Measurements from ENCODE around the gene BACE2.

BACE2 gene

DNA sequence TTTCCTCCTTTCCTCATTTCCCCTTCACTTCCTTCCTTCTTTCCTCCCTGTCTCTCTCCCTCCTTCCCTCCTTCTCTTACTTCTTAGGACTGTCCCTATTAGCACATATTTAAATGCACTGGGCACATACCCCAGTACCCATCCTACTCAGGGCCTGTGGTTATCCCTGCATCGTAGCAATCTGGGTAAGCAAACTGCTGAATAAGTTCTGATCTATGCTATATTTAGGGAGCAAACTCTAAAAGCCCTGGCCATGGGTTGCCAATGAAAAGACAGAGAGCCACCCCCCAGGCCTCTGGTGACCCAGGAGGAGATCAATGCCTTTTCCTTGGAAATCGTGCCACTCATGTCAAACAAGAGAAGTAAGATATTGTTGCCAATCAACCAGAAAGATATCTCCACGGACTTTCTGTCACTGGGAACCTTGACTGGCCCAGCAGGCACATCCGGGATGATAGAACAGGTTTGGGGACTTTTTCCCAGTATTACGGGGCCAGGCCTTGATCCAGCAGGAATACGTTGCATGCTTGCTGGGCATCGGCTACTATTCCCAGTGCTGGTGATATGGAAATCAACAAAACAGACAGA lies 154.0 kb downstream of the BACE2 start:
- TF ChIP-seq, protein P1, sequence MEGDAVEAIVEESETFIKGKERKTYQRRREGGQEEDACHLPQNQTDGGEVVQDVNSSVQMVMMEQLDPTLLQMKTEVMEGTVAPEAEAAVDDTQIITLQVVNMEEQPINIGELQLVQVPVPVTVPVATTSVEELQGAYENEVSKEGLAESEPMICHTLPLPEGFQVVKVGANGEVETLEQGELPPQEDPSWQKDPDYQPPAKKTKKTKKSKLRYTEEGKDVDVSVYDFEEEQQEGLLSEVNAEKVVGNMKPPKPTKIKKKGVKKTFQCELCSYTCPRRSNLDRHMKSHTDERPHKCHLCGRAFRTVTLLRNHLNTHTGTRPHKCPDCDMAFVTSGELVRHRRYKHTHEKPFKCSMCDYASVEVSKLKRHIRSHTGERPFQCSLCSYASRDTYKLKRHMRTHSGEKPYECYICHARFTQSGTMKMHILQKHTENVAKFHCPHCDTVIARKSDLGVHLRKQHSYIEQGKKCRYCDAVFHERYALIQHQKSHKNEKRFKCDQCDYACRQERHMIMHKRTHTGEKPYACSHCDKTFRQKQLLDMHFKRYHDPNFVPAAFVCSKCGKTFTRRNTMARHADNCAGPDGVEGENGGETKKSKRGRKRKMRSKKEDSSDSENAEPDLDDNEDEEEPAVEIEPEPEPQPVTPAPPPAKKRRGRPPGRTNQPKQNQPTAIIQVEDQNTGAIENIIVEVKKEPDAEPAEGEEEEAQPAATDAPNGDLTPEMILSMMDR (IDR thresholded peaks at IDR 0.05; ENCODE audit: insufficient read depth, missing control alignments), result no peak
- FAIRE-seq (no peak), DNase-seq (ENCODE audit: insufficient read length, low spot score) (no peak)

DNA sequence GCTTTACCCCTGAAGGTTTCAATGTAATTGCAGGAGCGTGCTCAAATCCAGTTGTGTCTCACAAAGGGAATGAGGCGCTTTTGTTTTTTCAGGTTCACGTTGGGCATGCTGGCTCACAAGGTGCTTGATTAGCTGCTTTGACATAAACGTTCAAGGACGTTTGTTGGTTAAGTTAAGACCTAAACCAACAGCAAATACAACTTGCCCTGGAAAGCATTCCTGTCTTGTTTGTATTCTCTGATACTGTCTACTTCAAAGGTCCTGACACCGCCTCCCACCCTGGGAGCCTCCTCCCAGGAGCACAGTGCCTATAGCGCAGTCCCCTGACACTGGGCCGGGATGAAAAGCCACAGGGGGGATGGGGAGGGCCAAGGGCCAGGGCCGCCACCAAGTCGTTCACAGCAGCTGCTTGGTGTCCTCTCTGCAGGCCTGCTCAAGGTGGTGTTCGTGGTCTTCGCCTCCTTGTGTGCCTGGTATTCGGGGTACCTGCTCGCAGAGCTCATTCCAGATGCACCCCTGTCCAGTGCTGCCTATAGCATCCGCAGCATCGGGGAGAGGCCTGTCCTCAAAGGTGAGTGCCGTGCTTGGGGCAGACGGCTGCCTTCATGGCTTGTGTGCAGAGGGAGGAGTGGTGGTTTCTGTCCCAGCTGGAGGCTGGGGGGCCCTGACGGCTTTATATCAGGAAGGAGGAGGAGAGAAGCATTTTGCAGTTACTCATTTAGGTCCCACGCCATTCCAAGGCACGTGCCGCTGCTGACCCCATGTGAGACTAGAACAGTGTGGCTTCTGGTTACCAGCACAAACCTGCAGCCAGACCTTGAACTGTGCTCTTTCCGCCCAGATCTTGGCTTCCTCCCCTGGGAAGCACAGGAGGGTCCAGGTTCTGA lies 154.8 kb downstream of the BACE2 start:
- FAIRE-seq (no peak), DNase-seq (ENCODE audit: insufficient read length, low spot score) (no peak)
- TF ChIP-seq, protein P1 (IDR thresholded peaks at IDR 0.05; ENCODE audit: insufficient read depth, missing control alignments), result no peak

DNA sequence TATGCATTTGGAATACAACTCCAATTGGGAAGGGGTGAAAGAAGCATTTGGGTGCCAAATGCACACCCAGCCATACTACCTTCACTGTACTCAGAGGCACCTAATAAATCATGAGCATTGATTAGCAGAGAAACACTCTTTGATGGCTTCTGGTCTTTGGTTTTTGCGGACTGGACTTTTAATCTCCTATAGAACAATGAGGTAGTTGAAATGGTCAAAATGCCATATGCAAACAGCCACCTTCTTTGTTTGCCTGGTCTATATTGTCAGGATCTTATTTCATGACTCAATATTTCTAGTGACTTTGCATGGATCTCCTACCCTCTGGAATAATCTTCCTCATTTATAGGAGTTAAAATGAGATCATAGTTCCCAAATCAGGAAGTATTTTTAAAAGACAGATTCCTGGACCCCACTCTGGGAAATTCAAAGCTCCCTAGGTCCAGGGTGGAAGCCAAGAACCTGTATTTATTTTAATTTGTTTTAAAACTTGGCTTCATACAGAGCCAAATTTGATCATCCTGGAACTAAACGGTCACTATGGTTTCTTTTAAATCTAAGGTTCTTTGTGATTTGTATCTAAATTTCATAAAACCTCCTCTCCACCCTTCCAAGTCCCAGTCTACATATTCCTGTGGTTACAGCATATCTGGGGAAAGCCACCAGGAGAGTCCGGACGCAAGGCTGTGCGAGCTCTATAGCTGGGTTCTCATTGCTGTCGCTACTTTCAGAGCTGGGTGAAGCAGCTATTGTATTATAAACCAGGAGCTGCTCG lies 157.4 kb downstream of the BACE2 start:
- FAIRE-seq (no peak), DNase-seq (ENCODE audit: insufficient read length, low spot score) (no peak)
- TF ChIP-seq, protein P1 (IDR thresholded peaks at IDR 0.05; ENCODE audit: insufficient read depth, missing control alignments), result no peak

DNA sequence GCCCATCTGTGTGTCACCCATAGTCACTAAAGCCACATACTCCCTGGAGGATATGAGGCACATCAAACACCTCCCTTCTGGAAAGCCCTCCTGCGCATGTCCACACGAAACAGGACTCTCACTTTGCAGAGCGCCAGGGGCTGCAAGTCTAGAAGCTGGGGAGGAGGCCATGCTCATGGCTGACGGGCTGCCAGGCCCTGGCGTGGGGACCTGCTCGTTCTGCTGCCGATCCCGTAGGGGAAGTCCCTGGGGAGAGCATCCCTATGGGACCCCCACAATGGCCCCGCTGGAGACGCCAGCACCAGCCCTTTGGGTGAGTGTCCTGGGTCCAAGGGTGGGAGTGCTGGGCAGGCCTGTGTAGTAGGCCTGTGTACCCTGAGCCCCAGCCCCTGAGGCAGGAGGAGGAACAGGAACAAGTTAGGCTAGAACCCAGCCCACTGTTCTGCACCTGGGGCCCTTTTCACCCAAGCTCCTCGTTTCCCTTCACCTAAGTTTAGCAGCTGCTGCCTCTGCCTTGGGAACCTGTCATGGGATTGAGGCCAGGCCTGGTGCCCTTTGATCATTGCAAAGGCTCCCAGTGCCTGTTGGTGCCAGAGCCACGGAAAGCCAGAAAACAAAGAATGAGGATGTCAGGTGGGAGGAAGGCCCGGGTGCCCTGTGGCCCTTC lies 158.6 kb downstream of the BACE2 start:
- TF ChIP-seq, protein P1 (IDR thresholded peaks at IDR 0.05; ENCODE audit: insufficient read depth, missing control alignments), result no peak
- DNase-seq (ENCODE audit: insufficient read length, low spot score) (no peak), FAIRE-seq (no peak)

DNA sequence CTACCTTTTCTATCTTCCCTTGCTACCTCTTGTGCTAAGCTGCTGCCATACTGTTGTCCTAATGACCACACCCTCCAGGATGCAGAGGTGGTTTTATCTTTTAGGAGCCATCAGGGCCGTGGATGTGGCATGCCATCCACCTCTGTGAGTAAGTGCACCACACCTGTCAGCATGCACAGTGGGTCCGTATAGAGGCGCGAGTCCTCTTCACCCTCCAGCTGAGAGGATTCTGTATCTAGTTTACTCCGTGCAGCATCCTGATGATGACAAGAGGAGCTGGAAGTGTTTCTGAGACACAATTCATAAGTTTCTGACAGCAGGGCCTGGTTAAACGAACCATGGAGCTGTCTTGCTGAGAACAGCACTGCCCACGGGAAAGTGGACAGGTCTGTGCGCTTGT lies 159.8 kb downstream of the BACE2 start:
- FAIRE-seq, result no peak
- DNase-seq (ENCODE audit: insufficient read length, low spot score), result no peak
- TF ChIP-seq, protein P1 (IDR thresholded peaks at IDR 0.05; ENCODE audit: insufficient read depth, missing control alignments), result no peak

DNA sequence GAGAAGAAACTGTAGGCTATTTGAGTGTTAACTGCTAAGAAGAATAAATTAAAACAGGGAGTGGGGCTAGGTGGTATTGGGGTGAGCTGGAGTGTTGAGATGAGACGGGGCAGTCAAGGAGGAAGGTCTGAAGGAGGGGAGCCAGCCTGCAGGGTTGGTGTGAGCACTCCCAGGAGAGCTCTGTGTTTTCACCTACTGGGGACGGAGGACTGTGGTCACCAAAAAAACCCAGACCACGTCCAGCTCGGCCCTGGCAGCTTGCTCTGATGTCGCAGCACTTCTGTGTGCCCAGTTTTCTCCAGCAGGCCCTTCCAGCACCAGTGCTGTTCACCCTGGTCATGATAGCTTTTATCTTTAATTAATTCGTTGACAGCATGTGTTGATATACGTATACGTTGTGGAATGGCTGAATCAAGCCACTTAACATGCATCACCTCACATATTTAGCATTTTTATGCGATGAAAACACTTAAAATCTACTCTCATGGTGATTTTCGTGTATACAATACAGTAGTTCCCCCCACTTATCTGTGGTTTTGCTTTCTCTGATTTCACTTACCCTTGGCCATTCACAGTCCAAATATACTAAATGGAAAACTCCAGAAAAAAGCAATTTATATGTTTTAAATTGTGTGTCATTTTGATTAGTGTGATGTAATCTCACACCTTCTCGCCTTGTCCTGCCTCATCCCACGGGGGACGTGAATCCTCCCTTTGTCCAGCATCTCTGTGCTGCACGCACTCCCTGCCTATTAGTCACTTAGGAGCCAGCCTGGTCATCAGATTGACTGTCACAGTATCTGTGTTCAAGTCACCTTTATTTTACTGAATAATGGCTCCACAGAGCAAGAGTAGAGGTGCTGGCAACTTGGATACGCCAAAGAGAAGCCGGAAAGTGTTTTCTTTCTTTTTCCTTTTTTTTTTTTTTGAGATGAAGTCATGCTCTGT lies 161.0 kb downstream of the BACE2 start:
- TF ChIP-seq, protein P1 (IDR thresholded peaks at IDR 0.05; ENCODE audit: insufficient read depth, missing control alignments), result no peak
- no peak for FAIRE-seq
- DNase-seq (ENCODE audit: insufficient read length, low spot score), result no peak
